ENCODE data around the gene ASAP3. TPM values are rescaled to one million over a fixed set of nuclear protein-coding genes. Genes with fewer than 3 reads are reported as not detected.
A peak's percentile ranks its signal among the peaks of the same experiment; 100 is the strongest.

ASAP3 gene
- total RNA-seq, 2 donors from 2014 or later, result 28.2 to 50.4 TPM

DNA sequence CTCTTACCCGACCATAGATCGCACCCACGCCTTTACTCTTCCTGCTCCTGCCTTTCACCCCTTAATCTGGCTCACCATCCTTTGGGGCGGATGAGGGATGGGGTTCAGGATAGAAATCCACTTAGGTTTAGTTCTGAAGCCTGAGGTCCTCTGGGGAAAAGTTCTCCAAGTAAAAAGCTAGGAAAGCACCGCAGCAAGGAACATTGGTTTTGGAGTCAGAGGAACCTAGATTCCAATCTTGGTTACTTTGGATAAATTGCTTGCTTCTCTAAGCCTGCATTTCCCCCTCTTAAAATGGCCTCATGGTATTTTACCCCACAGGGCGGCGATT is 988 bp upstream of the ASAP3 start:
- no peak for DNase-seq (ENCODE audit: low spot score)
- Histone ChIP-seq H3K36me3 (no peaks in the 10 kb centered on the region), H3K9me3 (no peaks in the 10 kb centered on the region), H3K27ac (peak overlapping the region; percentile 68 to 79), H3K27me3 (replicated peaks; ENCODE audit: insufficient read depth) (no peaks in the 10 kb centered on the region), H3K4me3 (peak overlapping the region; percentile 91), H3K4me1 (ENCODE audit: control insufficient read depth in 1 of 2, low read depth in 2 of 2) (peaks cover 0 to 31% of the 10 kb centered on the region in 2 donors)
- no peak for TF ChIP-seq CTCF (IDR thresholded peaks at IDR 0.05)
- ATAC-seq (ENCODE audit: insufficient number of reproducible peaks, low FRiP score, low read depth), result no peak

GRCh38 chr1:23484253-23485001 is 448 bp upstream of the ASAP3 start:
- H3K9me3 ChIP-seq, result no peaks in the 10 kb centered on the region

GRCh38 chr1:23481904-23482303 is 2.1 kb downstream of the ASAP3 start:
- Histone ChIP-seq H3K4me1 (ENCODE audit: control insufficient read depth in 1 of 2, low read depth in 2 of 2) (peaks cover 0 to 41% of the 10 kb centered on the region in 2 donors), H3K27ac (no peak overlapping the region), H3K4me3 (no peak overlapping the region)

More at GRCh38 chr1:23484253-23485001, 448 bp upstream of the ASAP3 start:
- ATAC-seq (ENCODE audit: insufficient number of reproducible peaks, low FRiP score, low read depth), result peak; percentile 86
- no peaks in the 10 kb centered on the region for H3K36me3 ChIP-seq
- H3K4me3 ChIP-seq, result peak overlapping the region; percentile 91
- H3K27me3 ChIP-seq (replicated peaks; ENCODE audit: insufficient read depth), result no peaks in the 10 kb centered on the region
- H3K27ac ChIP-seq, result peak overlapping the region; percentile 68 to 79
- DNase-seq (ENCODE audit: low spot score), result peak; percentile 89
- TF ChIP-seq CTCF (IDR thresholded peaks at IDR 0.05), result no peak
- peaks cover 0 to 34% of the 10 kb centered on the region in 2 donors for H3K4me1 ChIP-seq (ENCODE audit: control insufficient read depth in 1 of 2, low read depth in 2 of 2)

GRCh38 chr1:23481026-23481597 is 2.9 kb downstream of the ASAP3 start:
- H3K36me3 ChIP-seq, result no peaks in the 10 kb centered on the region
- H3K4me1 ChIP-seq (ENCODE audit: control insufficient read depth in 1 of 2, low read depth in 2 of 2), result peaks cover 0 to 41% of the 10 kb centered on the region in 2 donors
- no peak for TF ChIP-seq CTCF (IDR thresholded peaks at IDR 0.05)
- H3K4me3 ChIP-seq, result no peak overlapping the region
- DNase-seq (ENCODE audit: low spot score), result no peak
- ATAC-seq (ENCODE audit: insufficient number of reproducible peaks, low FRiP score, low read depth), result no peak
- H3K27me3 ChIP-seq (replicated peaks; ENCODE audit: insufficient read depth), result no peaks in the 10 kb centered on the region
- H3K9me3 ChIP-seq, result no peaks in the 10 kb centered on the region
- no peak overlapping the region for H3K27ac ChIP-seq

More at GRCh38 chr1:23481904-23482303, 2.1 kb downstream of the ASAP3 start:
- no peak for TF ChIP-seq CTCF (IDR thresholded peaks at IDR 0.05)
- ATAC-seq (ENCODE audit: insufficient number of reproducible peaks, low FRiP score, low read depth) (no peak), DNase-seq (ENCODE audit: low spot score) (no peak)
- Histone ChIP-seq H3K9me3 (no peaks in the 10 kb centered on the region), H3K27me3 (replicated peaks; ENCODE audit: insufficient read depth) (no peaks in the 10 kb centered on the region), H3K36me3 (no peaks in the 10 kb centered on the region)

DNA sequence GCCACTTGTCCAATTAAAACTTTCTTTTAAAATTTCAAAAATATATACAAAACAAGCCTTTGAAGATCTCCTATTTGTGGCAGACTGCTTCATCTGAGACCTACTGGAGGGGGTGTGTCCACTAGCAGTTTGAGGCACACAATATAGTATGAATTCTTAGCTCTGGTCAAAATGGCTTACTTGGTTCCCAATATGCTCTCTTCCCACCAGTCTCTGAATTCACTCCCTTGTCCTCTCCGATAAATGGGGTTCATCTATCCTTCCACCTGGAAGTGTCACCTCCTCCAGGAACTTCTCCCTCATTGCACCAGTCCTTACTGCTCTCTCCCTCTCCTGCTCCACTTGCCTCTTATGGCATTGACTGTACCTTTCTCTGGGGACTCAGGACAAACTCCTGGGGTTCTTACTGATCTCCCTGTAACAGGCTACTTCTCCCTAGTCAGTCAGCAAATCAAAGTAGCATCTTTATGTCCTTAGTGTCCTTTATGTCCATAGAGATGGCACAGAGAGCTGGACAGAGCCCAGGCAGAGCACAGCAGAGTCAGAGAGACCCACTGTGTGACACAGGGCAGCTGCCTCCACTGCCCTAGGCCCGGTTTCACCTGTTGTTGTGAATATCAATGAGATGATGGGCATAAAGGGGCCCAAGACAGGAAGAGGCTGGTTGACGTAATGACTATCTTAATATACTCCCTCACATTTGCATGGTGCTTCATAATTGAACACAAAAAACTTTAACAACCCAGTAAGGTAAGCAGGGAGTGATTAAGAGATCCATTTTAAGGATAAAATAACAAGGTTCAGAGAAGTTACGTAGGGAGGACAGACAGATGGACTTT is 3.6 kb downstream of the ASAP3 start:
- H3K36me3 ChIP-seq, result no peaks in the 10 kb centered on the region
- H3K27me3 ChIP-seq (replicated peaks; ENCODE audit: insufficient read depth), result no peaks in the 10 kb centered on the region
- no peaks in the 10 kb centered on the region for H3K9me3 ChIP-seq
- no peak for DNase-seq (ENCODE audit: low spot score)
- H3K4me3 ChIP-seq, result no peak overlapping the region
- ATAC-seq (ENCODE audit: insufficient number of reproducible peaks, low FRiP score, low read depth), result no peak
- peaks cover under 1 to 47% of the 10 kb centered on the region in 2 donors for H3K4me1 ChIP-seq (ENCODE audit: control insufficient read depth in 1 of 2, low read depth in 2 of 2)
- H3K27ac ChIP-seq, result no peak overlapping the region
- no peak for TF ChIP-seq CTCF (IDR thresholded peaks at IDR 0.05)

Measured in thoracic aorta (tissue), 2 donors.